GM21381 (cell line): ENCODE measurements around the gene MED4.
A peak's percentile ranks its signal among the peaks of the same experiment; 100 is the strongest.

Experiments used
- ATAC-seq: cut with Tn5 transposase; IDR thresholded peaks from one replicate; pipeline ENCODE4 v1.9.1; 2021; ENCODE audit warnings: mild to moderate bottlenecking, moderate library complexity; ENCODE audit not compliant: unreplicated experiment

Gene MED4, protein sequence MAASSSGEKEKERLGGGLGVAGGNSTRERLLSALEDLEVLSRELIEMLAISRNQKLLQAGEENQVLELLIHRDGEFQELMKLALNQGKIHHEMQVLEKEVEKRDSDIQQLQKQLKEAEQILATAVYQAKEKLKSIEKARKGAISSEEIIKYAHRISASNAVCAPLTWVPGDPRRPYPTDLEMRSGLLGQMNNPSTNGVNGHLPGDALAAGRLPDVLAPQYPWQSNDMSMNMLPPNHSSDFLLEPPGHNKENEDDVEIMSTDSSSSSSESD

DNA sequence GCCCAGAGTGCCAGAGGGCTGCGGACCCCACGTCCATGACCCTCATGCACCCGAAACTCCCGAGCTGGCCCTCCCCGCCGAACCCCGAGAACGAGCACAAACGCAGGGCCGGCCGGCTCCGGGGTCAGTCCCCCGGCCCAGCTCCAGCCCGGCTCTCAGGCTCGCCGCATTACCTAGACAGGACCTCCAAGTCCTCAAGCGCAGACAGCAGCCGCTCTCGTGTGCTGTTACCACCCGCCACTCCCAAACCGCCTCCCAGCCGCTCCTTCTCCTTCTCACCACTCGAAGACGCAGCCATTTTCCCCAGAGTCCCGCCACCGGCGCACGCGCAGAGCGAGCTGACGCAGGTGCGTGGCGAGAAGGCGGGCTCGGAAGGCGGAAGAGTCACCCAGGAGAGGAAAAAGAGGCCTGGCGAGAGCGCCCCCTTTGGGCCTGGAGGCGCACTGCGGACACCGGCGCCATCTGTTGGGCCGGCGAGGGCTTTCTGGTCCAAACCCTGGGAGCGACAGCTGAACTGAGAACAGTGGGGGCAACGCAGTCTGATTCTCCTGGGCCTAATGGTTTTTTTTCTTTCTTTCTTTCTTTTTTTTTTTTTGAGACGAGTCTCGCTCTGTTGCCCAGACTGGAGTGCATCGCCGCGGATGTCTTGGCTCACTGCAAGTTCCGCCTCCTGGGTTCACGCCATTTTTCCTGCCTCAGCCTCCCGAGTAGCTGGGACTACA, at the start of gene MED4:
TSS of gene MED4 (minus strand) at position 324 of the 722 bp plus-strand sequence. CDS start at position 298, 26 bp downstream.
- peak; percentile 91 for ATAC-seq

DNA sequence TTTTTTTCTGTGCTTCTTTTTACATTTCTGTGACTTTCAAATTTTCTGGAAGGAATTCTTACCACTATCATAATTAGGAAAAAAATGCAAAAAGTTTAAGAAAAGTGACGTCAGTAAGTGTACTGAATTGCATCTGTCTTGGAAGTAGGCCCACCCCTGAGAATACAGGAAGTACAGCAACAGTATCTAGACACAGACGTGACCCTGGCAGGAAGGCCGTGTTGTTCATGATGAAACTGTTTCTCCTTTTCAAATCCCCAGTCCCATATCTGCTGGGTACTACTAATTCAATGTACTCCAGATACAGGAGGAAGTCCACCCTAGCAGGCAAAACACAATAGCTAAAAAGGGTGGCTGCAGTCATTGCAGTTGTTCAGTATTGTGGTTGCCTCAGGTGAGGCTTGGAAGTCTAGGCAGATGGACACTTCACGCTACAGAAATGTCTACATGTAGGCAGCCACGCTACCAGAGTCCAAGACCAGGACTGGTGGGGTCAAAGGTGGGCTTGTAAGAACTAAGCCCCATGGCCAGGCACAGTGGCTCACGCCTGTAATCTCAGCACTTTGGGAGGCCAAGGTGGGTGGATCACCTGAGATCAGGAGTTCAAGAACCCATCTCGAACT, 49.6 kb upstream of the MED4 start:
- no peak for ATAC-seq

DNA sequence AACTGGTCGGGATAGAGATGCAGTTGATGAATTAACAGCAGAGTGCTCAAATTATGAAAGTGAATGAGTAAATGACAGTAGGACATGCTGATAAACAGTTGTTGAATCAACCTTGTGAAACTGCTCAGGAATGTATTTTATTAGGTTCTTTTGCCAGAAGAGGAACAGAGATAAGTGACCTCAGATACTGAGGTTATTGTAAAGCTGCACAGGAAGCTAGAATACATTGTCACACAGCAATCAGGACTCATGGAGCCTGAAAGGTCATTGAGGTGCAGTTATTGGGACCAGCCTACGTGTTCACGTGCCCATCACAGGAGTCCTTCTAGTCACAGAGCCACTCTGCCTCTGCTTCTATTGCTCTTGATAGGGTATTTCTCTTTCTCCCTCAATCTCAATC, 47.5 kb upstream of the MED4 start:
- ATAC-seq = peak; percentile 92

DNA sequence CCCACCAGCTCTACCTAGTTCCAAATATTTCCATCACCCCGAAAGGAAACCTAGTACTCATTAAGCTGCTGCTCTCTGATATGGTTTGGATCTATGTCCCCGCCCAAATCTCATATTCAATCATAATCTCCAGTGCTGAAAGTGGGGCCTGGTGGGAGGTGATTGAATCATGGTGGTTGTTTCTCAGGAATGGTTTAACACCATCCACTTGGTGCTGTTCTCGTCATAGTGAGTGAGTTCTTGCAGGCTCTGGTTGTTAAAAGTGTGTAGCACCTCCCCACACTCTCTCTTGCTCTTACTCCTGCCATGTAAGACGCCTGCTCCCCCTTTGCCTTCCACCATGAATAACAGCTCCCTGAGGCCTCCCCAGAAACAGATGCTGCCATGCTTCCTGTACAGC, 43.4 kb upstream of the MED4 start:
- no peak for ATAC-seq

DNA sequence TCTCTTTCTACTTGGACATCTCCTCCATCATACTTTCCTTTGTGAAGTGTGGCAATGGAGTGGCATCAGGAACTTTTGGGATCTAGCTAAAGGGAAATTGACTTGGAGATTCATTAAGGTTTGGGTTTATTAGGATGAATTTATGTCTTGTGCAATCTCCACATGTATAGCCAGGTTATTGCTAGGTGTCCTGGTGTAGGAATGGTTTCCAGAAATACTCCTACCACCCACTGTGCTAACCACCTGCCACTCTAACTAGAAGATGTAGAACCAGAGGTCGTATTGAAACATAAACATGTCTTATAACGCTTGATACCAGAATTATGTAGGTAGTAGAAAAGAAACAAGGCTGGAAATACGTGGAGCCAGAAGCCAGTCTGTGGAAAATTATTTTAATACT, 38.1 kb upstream of the MED4 start:
- ATAC-seq = no peak

DNA sequence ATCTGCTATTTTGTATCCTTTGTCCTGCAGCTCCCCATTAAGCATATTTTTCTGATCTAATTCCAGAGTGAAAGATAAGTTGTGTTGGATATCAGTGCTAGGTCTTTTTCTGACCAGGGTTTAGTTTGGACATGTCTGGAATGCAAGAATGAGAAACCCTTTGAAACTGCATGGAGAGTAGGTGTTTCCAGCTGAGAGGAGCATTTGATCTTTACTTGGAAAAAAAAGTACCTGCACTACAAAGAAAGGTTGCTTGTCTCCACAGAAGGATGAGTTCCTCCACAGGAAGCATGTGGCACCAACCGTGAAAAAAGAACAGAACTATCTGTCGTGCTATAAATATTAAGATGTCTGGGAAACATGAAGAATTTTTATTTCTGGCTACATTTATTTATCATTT, 36.6 kb upstream of the MED4 start:
- no peak for ATAC-seq

DNA sequence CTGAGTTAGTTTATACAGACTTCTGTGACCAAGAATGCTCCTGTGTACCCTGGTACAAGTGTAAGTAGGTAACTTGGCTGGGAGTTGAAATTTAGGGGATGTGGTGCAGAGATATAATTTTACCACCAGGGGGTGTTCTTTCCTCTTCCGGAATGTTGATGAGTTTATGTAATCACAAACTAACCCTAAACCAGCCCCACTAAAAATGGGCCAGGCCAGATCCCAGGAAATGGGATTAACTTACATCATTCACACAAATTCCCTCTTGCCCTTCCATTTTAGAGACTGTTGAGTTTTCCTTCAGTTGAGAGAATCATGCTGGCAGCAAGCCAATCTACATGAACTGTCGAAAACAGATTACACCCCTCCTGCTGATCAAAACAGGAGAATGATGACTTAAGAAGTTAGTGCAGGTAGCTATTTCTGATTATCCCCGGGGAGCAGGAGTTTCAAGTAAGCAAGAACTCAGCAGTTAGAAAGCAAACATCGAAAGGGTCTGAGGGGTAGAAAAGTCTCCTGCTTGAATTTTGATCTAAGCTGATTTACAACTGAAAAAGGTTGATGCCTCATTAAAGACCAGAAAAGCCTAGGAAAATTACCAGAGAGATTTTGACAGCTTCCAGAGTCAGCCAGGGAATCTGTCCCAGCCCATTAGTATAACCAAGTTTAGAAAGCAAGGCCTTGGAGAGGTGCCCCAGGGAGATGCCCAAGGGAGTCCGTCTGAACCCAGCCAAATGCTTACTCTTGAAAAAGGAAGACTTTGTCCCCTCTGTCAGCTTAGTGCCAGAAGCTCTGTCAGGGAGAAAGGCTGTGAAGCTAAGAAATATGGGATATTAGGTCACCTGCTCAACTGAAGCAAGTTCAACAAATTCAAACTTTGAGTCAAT, 32.3 kb upstream of the MED4 start:
- no peak for ATAC-seq

DNA sequence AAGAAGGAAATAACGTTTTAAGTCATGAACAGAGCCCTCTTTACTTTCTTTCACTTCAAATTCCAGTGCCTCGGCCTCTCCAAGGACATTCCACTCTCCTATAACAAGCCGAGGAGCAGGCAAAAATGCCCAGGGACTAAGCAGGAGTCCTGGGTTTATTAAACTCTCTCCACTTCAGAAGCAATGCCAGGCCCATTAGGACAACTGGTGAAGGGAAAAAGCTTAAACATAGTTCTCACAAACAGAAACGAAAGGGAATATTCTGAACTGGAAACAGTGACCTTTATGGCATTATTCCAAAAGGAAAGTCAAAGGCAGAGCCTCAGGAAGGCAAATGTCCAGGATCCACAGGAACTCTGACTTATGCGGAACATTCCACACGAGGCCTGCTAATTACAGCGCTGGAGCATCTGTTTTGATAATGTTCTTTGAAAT, 30.9 kb upstream of the MED4 start:
- ATAC-seq = no peak

DNA sequence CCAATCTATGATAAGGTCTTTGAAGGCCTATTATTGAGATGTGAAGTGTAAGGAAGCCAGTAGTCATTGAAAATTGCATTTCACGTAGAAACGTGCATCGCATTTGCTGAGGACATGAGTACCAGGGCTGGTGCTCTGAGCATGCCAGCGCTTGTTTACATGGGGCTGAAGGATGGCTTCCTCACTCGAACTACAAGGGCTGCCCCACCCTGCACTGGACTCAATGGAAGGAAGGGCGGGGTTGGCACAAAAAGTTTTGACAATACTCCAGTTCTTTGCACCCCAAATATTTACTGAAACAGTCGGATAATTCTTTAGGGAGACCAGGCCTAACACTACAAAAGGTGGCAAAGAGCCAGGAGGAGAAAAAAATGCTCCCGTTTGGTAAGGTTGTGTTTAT, 28.9 kb upstream of the MED4 start:
- no peak for ATAC-seq

DNA sequence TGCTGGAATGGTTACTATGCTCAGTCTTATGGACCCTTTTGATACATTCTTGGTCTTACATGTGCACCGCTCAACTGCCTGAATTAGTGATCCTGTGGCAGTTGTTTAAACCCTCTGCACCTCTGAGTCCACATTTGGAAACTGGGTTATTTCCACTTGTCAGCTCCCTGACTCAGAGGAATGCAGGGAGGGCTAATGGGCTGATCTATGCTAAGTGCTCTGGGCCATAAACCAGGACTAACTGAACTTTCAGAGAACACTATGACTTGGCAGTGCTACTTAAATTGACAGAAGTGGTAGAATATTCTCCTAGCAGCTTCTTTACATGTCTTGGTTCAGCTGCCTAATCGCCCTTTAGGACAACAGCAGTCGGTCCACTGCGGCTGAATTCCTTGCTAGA, 26.8 kb upstream of the MED4 start:
- ATAC-seq = no peak

DNA sequence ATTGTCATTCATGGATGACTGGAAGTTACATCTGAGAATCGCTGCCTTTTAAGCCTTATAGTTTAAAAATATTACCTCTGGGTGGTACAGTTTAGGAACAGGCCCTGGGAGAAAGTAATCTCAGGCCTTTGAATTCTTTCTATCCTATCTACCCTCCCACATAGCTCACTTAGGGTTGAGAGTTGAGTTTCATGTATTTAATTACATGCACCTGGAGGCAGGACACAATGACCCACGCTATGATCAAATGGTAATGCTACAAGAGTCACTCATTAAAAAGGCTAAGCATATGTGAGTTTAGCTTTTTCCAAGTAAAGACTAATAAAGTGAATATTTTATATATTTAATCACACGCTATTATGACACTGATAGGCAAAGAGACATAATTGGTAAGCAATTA, 25.3 kb upstream of the MED4 start:
- ATAC-seq = no peak

DNA sequence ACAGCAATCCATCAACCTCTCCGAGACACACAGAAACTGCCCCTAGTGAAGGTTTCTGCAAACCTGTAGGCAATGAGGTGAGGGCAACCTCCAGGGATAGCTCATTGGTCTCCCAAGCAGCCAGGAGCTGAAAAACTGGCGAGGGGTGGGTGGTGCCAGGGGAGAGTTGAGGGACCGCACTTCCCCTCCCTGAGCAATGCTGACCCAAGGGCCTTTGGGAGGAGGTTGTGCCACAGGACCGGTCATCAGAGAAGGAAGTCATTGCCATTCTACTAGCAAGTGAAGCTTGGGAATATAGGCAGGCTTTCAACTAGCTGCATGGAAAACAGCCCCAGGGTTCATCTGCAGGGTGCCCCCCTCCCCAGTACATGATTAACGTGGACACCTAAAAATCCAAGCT, 23.1 kb upstream of the MED4 start:
- ATAC-seq = no peak

DNA sequence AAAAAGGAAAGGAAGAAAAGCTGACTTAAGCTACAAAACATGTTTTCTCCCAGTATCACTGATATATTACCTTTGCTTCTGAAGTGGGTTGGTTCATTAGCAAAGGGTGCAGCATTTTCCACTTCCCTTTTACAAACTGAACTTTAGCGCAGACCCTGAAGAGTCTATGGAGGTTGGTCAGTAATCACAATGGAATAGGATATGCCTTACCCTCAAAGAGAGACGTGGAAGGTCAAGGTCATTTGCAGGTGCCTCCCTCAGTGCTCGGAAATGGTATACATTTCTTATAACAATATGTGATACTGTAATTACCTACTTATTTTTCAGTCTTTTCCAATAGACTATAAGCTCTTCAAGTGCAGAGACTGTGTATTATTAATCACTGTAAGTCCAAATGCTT, 21.9 kb upstream of the MED4 start:
- no peak for ATAC-seq

DNA sequence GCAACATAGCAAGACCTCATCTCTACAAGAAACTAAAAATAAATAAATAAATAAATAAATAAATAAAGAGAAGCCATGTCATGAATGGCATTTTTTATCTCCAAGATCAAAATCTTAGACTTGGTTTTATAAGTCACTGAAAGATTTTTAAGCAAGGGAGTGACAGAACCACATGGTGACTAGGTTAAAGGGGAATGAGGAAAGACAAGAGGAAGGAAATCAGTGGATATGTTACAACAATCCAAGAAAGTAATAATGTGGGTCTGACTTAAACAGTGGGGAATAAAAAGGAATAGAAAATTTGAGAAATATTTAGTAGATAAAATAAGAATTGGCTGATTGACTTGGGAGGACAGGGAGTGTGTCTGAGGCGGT, 18.8 kb upstream of the MED4 start:
- ATAC-seq = no peak

DNA sequence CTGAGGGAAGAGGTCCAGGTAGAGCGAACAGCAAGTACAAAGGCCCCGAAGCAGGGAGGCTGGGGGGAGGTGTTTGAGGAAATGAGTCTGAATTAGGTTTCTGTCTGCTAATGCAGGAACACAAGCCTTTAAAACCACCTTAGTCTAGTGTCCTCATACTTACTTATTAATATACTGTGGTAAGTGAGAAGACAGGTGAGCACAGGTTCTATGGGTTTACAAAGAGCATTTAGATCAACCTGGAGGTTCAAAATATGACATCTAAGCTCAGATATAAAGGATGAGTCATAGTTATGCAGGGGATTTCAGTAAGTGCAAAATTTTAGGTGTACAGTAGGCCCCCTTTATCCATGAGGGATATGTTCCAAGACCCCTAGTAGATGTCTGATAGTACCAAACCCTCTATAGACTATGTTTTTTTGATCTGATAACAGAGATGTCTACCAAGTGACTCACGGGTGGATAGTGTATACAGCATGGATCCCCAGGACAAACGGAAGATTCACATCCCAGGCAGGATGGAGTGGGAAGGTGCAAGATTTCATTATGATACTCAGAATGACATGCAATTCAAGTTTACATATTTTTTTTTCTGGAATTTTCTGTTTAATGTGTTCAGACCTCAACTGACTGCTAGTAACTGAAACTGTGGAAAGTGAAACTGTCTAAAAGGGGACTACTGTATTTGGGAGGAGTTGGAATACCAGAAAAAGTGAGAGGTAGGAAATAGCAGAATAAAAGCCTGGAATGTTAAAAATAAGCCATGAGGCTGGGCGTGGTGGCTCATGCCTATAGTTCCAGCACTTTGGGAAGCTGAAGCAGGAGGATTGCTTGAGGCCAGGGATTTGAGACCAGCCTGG, 18.2 kb upstream of the MED4 start:
- no peak for ATAC-seq

DNA sequence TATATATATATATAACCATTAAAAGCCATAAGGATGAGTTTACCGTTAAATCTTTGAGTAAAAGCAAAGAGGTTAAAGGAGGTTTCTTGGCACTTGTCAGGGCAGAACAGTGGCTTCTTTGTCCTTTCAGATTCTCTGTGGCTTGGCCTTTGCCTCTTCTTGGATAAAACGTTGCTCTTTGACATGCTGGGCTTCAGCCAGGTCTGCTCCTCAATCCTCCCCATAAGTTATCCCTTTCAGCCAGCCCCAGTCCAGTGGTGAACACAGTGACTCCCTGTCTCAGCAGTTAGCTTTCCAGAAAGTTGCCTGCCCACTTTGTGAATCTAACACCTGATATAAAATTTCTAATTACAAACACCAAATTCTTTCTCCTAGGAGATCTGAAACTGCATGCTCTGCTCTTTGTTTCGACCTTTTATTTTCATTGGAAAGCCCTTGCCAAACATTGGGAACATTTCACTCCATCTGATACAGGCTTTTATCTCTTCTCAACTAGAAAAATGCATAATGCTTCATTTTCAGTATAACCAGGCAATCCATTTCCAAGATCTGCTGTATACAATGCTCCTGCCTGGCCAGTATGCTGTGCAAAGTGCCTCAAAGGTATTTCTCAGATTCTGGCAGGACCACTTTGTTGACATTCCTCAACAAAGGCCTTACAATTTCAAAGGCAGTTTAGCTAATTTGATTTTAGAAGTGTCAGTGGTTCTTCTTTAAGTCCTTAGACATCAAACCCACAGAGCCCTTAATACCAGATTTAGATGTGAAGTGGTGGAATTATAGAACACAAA, 16.2 kb upstream of the MED4 start:
- no peak for ATAC-seq

DNA sequence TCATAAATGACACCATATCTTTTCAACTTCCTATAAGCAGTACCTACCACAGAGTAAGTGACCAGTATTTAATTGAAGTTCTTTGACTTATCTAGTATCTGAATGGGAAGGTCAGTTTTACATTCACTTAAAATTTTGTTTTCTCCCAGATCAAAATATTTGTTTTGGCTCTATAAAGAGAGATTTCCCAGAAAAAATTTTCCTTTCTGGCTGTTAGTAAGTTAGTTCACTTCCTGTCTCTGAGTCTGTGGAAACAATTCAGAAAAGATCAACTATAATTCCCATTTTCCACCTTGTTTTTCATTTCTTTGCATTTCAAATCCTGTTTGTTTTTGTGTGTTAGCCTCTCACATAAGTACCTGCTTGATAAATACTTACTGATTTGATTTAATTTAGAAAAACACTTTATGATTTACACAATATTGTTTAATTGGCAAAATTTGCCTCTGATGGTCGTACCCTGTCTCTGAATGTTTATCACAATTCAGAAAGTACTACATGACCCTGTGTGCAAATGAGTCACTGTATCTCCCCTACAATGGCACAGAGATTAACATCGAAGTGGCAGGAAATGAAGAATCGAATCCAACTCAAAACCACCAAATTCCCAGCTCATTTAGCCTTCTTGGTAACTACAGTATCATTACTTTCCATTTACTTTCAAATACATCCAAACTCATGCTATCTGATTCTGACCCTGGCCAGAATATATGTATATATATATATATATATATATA, 15.4 kb upstream of the MED4 start:
- ATAC-seq = no peak

DNA sequence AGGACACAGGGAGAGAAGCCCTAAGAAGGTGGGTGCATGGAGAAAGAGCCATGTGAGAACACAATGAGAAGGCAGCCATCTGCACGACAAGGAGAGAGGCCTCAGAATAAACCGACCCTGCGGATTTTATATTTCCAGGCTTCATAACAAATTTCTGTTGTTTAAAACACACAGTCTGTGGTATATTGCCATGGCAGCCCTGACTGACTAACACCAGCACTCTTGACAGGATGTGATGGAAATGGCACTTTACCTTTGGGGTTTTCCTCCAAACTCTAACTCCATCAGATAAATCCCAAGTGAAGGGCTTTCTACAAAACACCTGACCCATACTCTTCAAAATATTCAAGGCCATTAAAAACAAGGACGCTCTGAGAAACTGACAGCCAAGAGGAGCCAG, 13.2 kb upstream of the MED4 start:
- ATAC-seq = no peak

DNA sequence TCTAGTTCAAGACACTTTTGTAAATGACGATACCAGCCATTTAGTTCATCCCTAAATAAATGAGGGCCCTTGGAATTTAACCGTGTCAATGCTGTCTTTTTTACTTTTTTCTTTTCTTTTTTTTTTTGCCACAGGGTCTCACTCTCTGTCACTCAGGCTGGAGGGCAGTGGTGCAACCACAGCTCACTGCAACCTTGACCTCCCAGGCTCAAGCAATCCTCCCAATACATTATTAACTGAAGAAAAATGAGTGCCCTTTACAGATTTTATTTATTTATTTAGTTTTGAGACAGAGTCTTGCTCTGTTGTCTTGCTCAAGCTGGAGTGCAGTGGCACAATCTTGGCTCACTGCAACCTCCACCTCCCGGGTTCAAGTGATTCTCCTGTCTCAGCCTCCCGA, 2.9 kb upstream of the MED4 start:
- ATAC-seq = no peak
